Measurements from ENCODE around the gene POLRMT.
"Not testable (repeated sequence)": the region's sequence is repeated elsewhere in the genome, so short reads cannot be mapped to it uniquely, and the experiment has no call there.

The POLRMT gene

DNA sequence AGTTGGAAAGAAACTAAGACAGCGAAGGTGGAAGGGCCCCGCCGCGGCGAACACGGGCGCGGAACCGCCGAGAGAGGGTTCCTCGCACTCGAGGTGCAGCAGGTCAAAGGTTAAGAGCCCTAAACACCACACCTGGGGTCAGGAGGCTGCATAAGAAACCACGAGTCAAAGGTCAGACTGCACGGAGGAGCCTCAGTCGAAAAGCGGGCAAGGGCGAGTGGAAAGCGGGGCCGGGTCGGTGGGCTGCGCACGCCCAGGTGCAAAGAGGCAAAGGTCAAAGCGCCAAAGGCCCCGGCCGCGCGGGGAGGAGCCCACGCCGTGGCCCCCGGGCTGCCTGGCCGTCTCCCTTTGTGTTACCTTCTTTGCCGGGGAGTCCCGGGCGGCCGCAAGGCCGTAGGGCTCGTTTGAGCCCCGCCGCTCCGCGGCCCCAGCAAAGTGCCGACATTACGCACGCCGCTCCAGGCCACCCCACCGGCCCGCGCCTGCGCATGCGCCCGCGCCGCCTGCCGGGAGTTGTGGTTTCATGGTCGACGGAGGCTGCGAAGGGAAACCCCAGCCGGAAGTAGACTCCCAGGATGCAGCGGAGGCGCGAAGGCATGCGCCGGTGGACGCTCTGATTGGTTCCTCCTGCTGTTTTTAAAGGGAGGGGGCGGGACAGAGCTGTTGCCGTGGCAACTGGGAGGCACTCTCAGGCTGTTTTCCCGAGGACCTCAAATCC is at the start of gene POLRMT:
Gene POLRMT, minus strand, starts transcription at position 470 of the 718 bp plus-strand sequence. Its CDS starts 25 bp downstream, at position 445.
- peak; percentile 95 for DNase-seq (ENCODE audit: low read depth in 2 of 2)

DNA sequence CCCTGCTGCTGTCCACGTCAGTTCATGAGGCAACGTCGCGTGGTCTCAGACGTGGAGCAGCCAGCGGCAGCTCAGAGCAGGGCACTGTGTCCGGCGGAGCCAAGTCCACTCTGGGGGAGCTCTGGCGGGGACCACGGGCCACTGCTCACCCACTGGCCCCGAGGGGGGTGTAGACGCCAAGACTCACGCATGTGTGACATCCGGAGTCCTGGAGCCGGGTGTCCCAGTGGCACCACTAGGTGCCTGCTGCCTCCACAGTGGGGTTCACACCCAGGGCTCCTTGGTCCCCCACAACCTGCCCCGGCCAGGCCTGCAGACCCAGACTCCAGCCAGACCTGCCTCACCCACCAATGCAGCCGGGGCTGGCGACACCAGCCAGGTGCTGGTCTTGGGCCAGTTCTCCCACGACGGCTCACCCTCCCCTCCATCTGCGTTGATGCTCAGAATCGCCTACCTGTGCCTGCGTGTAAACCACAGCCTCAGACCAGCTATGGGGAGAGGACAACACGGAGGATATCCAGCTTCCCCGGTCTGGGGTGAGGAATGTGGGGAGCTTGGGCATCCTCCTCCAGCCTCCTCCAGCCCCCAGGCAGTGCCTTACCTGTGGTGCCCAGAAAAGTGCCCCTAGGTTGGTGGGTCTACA is 49.5 kb upstream of the POLRMT start:
- no peak for DNase-seq (ENCODE audit: low read depth in 2 of 2)

DNA sequence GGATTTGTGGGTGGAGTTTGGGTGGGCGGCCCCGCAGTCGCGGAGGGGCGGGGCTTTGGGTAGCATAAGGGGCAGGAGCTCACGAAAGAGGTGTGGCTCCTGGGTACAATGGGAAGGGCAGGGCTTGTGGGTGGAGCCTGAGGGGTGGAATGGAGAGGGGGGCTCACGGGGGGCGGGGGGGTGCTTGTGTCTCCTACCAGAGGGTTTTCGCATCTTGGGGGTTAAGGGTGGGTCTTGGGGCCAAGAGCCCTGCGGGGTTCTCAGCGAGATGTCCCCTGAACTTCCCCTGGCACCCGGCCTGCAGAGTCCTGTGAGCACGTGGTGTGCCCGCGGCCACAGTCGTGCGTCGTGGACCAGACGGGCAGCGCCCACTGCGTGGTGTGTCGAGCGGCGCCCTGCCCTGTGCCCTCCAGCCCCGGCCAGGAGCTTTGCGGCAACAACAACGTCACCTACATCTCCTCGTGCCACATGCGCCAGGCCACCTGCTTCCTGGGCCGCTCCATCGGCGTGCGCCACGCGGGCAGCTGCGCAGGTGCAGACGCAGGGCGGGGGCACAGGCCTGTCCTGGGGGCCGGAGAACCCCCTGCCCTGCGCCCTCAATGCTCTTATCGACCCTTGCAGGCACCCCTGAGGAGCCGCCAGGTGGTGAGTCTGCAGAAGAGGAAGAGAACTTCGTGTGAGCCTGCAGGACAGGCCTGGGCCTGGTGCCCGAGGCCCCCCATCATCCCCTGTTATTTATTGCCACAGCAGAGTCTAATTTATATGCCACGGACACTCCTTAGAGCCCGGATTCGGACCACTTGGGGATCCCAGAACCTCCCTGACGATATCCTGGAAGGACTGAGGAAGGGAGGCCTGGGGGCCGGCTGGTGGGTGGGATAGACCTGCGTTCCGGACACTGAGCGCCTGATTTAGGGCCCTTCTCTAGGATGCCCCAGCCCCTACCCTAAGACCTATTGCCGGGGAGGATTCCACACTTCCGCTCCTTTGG is 48.0 kb upstream of the POLRMT start:
- no peak for DNase-seq (ENCODE audit: low read depth in 2 of 2)

DNA sequence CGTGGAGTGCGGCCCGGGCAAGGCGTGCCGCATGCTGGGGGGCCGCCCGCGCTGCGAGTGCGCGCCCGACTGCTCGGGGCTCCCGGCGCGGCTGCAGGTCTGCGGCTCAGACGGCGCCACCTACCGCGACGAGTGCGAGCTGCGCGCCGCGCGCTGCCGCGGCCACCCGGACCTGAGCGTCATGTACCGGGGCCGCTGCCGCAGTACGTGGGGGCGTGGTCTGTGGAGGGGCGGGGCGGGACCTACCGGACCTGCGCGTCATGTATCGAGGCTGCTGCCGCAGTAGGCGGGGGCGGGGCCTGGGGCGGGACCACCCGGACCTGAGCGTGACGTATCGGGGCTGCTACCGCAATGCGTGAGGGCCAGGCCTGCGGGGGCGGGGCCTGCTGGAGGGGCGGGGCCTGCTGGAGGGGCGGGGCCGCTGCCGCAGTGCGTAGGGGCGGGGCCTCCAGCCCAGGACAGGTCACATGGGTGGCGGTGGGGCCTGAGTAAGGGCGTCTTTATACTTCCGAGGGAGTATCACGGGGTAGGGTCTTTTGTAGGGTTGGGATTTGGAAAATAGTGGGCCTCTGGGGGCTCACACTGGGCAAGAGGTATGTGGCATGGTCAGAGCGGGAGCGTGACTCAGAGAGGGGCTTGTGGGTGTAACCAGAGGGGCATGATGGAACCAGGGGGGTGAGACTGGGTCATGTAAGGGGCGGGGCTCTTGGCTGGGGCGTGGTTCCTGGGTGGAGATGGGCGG is 47.1 kb upstream of the POLRMT start:
- DNase-seq (ENCODE audit: low read depth in 2 of 2), result peak; percentile 100

DNA sequence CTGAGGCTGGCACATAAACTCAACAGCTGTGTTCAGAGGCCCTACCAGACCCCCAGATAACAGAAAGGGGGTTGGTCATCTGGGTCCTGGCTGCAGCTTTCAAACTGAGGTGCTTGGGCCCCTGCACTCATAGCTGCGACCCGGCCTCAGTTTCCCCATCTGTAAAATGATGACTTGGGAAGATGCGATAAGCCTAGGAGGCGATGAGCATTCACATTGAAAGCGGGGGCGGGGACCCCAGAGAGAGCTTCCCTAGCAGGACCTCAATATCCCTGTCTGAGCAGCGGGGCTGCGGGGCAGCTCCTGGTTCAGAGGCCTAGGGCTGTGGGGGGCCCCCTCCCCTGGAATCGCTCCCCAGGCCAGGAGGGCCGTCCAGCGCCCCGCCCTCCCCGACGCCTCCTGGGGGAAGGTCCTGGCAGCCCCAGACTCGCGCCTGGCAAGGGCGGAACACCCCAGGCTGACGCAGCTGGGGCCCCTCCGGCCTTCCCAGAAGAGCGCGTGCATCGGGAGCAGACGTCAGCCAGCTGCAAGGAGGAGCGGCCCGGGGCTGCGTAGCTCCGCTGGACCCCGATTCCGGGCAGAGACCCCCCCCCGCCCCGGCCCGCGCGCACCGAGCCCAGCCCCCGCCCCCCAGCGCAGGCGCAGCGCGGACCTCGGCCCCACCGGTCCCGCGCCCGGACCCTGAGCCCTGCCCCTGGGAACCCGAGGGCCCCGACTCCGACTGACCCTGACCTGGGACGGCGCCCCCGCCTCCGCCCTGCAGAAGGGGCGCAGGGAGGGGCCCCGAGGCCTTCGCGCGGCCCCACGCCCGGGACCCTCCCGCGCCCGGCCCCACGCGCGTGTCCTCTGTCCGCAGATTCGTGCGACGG is 46.3 kb upstream of the POLRMT start:
- DNase-seq (ENCODE audit: low read depth in 2 of 2), result no peak

DNA sequence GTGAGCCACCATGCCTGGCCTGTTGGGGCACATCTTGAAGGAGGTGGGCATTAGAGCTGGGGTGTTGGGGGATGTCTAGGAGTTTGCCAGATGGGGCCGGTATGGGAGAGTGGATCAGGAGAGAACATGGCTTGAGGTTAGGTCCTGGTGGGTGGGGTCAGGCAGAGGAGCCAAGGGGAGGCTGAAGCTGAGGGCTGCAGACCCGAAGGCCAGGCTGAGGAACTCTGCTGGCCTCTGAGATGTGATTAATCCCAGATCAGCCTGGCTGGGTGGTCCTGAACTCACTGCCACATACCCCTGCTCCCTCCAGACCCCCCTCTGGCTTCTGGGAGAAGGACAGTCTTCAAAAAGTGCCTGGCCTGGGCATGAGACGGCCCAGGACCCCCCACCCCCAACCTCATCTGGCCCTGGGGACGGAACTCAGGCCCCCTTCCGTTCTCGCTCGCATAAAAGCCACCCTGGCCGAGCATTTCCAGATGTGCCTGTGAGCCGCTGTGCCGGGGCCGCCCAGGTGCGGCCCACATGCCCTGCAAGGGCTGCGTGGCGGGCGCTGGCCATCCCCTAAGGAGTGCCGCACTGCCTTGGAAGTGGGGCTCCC is 45.6 kb upstream of the POLRMT start:
- no peak for DNase-seq (ENCODE audit: low read depth in 2 of 2)

DNA sequence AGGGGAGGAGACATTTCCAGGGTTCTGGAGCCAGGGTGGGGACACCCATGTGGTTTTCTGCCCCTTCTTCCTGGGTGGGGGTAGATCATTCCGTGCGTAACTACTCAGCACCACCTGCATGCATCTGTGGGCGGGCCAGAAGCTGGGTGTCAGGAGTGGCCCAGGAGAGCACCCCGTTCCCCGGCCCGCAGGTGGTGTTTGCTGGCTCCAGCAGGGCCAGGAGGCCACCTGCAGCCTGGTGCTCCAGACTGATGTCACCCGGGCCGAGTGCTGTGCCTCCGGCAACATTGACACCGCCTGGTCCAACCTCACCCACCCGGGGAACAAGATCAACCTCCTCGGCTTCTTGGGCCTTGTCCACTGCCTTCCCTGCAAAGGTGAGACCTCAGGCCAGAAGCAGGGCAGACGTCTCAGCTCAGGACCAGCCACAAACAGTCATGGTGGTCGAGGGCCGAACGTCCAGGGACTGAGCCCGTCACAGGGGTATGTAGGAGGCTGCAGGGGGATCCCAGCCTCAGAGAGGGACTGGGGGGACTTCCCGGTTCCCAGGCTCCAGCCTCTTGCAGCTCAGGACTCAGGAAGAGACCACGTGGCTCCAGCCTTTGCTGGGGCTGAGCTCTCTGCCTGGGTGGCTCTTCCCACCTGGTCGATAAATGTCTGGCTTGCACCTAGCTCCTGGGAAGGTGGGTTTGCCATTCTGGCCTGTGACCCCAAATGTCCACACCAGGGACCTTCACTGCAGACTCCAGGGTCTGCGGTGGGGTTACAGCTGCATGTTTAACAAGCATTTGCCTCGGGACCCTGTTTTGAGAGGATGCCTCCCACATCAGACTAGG is 44.5 kb upstream of the POLRMT start:
- DNase-seq (ENCODE audit: low read depth in 2 of 2), result no peak

DNA sequence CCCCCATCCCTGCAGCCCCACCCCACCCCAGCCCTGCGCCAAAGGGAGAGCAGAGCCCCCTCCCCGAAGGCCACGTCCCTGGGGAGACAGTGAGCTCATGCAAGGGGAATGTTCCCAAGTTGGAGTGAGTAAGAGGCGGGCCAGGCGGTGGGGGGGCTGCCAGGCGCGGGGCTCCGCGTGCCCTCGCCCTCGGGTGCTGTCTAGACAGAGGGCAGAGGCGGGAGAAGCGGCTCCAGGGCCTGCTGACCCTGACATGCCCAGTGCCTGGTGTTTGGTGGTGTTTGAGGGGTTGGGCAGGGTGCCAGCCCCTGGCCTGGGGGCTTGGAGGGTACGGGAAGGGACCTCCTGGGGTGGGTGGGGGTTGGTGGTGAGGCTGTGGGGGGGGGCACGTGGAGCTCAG is 43.9 kb upstream of the POLRMT start:
- no peak for DNase-seq (ENCODE audit: low read depth in 2 of 2)

DNA sequence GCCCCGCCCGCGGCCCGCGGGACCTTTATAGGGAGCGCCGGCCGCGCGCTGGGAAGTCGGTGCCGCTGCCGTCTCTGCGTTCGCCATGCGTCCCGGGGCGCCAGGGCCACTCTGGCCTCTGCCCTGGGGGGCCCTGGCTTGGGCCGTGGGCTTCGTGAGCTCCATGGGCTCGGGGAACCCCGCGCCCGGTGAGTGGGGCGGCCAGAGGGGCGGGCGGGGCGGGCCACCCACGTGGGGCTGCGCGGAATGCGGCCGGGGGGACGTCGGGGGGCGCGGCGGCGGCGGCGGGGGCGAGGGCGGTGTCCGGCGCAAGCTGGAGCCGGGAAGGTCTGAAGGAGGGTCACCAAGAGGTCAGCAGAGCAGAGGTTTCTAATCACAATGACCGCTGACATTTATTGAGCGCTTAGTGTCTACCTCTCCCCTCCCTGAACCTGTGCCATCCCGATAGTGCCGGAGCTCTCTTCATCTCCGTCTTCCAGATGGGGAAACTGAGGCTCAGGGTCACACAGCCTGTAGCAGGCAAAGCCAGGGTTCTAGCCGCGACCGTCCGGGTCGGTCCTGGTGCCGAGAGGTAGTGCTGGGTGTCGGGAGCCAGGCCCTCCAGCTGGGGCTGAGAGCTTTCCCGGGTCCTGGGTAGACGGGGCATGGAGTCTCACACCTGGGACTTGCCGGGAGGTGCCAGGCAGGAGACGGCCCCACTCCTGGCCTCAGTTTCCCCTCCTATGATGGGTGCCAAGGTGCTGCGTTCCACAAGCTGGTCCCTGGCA is 43.2 kb upstream of the POLRMT start, which contains the start of gene FSTL3:
Gene FSTL3, plus strand, starts transcription at position 54 of the 767 bp plus-strand sequence. Its CDS starts 32 bp downstream, at position 86.
- no peak for DNase-seq (ENCODE audit: low read depth in 2 of 2)

DNA sequence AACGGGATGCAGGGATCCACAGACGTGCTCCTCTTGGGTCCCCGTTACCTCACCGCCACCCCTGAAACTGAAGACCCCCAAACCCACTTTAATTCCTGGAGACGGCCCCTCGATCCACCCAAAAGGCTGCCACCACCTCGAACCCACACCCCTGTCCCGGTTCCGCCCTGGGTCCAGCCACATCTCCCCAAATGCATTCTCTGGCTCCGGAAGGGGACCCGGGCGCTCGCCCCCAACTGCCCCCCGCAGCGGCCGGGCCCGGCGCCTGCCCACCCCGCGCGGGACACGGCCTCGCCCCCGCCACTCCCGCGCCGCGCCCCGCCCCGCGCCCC is 42.6 kb upstream of the POLRMT start:
- no peak for DNase-seq (ENCODE audit: low read depth in 2 of 2)

DNA sequence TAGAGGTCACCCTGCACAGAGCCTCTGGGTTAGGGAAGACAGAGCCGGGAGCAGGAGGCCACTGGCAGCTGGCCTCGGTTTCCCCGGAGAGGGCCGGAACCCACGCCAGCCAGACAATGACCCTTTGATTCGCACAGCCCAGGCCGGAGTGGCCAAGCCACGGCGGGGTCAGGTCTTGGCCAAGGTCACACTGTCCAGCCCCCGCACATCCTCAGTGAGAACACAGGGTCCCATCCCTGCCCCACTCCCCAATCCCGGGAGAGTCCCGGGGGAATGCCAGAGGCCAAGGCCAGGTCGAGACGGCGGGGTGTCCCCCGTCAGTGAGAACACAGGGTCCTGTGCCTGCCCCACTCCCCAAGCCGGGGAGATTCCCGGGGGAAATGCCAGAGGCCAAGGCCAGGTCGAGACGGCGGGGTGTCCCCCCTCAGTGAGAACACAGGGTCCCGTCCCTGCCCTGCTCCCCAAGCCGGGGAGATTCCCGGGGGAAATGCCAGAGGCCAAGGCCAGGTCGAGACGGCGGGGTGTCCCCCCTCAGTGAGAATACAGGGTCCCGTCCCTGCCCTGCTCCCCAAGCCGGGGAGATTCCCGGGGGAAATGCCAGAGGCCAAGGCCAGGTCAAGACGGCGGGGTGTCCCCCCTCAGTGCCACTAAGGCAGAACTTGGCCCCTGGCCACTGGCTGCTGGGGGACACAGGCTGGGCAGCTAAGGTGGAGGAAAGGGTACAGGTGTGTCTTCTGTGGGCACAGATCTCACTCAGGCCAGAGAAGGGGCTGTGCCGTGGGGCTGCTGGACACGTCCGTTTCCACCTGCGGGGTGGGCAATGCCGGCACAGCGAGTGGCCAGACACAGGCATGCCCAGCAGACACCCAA is 41.2 kb upstream of the POLRMT start:
- DNase-seq (ENCODE audit: low read depth in 2 of 2), result no peak

DNA sequence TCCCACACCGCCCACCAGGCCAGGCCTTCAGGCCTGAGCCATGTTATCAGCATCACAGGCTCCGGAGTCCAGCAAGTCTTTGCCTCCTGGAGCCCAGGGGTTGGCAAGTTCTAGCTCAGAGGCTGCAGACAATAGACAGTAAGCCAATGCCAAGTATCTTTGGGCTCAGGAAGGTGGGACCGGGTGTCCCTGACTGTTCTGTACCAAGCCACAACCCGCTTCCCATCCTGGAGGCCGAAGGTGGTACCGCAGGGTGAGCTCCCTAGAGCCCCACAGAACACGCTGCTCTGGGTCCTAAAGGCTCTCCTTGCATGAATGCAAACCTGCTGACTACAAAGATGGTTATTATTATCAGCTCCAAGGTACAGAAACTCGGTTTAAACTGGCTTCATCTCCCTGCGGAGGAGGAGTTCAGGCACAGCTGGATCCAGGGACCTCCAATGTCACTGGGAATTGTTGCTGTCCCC is 37.3 kb upstream of the POLRMT start:
- DNase-seq (ENCODE audit: low read depth in 2 of 2), result no peak

DNA sequence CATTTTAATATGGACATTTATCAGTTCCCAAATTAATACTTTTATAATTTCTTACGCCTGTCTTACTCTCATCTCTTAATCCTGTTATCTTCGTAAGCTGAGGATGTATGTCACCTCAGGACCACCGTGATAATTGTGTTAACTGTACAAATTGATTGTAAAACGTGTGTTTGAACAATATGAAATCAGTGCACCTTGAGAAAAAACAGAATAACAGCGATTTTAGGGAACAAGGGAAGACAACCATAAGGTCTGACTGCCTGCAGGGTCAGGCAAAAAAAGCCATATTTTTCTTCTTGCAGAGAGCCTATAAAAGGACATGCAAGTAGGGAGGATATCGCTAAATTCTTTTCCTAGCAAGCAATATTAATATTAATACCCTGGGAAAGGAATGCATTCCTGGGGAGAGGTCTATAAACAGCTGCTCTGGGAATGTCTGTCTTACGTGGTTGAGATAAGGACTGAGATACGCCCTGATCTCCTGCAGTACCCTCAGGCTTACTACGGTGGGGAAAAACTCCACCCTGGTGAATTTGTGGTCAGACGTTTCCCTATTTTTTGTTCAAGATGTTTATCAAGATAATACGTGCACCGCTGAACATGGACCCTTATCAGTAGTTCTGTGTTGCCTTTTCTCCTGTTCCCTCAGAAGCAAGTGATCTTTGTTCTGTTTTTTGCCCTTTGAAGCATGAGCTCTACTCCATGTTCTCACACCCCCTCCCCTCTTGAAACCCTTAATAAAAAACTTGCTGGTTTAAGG is 35.5 kb upstream of the POLRMT start:
- not testable (repeated sequence) for DNase-seq (ENCODE audit: low read depth in 2 of 2)

DNA sequence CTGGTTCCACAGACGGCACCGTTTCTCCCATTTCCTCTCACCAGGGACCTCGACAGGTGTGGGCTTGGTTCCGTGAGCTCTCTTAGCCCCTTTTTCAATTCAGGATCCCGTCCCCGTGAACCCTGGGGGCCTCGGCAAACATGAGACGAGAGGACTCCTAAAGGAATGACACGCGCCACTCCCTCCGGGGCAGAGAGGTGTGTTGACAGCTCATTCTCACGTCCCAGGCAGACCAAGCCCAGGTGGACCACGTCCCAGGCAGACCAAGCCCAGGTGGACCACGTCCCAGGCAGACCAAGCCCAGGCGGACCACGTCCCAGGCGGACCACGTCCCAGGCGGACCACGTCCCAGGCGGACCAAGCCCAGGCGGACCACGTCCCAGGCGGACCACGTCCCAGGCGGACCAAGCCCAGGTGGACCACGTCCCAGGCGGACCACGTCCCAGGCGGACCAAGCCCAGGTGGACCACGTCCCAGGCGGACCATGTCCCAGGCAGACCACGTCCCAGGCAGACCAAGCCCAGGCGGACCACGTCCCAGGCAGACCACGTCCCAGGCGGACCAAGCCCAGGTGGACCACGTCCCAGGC is 33.7 kb upstream of the POLRMT start:
- not testable (repeated sequence) for DNase-seq (ENCODE audit: low read depth in 2 of 2)

DNA sequence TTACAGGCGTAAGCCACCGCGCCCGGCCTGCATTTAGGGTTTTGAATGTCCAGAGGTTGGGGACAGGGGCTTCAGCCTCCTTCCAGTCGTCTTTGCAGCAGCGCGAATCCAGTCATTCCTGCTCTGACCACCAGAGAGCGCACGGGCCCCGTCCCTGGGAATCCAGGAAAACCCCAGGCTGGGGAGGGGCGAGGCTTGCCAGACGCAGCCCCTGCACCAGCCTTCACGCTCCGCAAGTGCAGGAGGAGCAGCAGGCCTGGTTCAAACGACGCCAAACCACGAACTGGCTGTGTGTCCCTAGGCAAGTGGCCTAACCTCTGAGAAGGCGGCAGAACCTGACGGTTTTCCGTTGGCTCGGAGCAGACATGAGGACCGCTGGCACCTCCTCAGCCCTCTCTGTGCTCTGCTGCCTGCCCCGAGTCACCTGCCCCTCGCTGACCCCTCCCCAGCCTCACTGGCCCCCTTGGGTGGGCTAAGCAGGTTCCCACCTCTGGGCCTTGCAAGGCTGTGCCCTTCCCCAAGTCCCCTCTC is 31.6 kb upstream of the POLRMT start:
- DNase-seq (ENCODE audit: low read depth in 2 of 2), result peak in 1 of 2 donors; percentile 65

DNA sequence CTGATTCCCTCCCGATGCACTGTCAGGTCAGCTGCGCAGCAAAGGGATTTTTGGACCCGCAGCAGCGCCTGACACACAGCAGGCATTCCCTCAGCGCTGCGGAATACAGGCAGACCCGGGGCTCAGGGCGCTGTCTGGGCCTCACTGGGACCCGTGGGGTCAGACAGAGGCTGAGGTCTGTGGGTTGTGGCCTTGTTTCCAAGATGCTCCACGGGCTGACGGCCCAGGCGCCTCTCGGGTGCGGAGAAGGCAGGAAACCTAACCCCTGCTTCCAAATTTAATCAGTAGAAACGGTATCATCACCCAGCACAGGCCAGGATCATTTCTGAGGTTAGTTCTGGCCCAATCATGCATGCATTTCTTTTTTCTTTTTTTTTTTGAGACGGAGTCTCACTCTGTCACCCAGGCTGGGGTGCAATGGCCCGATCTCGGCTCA is 30.4 kb upstream of the POLRMT start:
- no peak for DNase-seq (ENCODE audit: low read depth in 2 of 2)
